OCI-M2 (cell line): ENCODE results near the gene ZNF593.

Experiments used
- DNase-seq: peaks from one replicate; lab custom pipeline; 2025; ENCODE audit not compliant: unreplicated experiment; lab: John Stamatoyannopoulos, UW

The ZNF593 gene

DNA sequence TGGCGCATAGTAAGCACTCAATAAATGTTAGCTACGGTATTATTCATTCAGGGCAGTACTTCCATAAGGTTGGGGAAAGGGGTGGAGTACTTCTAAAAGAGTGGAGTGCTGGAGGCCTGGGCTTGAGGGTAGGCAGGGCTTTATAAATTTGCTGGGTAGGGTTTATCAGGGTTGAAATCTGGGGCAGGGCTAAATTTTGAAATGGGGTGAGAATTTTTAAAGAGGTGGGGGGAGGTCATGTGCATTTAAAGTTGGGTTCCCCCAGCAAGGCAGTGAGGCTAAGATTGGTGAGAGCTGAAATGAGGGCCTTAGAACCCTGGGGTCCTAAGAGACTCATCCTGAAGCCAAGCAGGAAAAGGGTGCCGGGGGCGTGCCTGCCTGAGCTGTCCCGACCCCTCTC lies 30.7 kb downstream of the ZNF593 start:
- no peak for DNase-seq

DNA sequence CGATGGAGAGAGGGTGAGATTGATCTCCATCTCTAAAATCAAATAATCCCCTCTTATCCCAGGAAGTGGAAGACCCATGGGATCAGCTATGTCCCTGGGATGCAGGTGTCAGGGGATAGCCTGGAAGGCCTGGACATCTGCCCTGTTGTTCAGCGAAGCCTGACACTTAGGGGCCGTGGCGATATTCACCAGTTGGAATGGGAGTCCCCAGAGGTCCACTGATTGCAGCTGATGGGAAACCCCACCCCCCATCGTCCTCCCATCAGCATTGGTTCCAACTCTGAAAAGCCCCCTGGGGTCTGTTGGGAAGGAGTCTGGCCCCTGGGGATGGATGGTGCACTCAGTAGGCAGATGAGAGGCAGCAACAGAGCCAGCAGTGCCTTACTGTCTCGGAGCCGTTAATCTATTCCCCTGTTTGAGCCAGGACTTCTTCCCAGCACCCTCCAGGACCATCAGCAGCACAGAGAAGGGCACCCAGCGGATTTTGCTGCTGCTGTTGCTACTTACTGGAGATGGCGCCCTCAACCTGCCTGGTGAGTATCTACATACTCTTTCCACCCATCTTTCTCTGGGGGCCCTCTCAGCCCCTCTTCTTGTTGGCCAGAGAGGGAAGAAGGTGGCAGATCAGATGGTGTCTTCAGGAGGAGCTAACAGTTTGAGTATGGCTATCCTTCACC lies 34.1 kb downstream of the ZNF593 start:
- no peak for DNase-seq

DNA sequence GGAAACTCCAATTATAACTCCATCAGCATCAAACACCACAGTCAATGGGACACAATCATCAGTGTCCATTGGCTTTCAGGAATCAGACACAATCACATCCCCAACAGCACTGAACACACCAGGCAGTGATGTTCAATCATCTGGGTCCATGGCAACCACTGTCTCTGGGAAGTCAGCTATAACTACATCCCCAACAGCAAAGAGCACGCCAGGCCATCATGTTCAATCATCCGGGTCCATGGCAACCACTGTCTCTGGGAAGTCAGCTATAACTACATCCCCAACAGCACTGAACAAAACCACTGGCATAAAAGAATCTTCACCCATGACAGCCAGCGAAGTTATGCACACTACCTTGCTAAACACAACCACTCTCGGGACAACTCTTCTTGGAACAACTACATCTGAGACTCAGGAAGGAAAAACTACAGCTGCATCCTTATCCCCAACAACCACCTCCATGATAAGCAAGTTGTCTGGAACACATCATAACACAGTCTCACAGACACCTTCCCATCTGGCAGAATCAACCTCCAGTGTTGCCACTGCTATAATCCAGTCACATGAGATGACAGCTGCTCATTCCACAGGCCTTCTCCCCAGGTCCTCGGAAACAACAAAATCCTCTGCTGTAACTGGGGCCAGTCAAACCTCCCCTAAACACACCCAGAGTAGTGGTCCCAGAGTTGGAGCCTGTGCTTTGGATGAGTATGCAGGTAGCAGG lies 40.6 kb downstream of the ZNF593 start:
- DNase-seq = no peak

DNA sequence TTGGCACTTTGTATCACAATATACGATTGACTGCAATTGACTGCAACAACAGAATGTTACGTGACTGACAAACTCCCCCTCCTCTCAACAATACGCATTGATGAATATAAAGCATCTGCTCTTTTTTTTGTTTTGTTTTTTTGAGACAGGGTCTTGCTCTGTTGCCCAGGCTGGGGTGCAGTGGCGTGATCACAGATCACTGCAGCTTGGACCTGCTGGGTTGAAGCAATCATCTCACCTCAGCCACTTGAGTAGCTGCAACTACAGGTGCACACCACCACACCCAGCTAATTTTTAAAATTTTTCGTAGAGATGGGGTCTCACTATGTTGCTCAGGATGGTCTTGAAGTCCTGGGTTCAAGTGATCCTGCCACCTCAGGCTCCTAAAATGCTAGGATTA lies 43.0 kb downstream of the ZNF593 start:
- no peak for DNase-seq

DNA sequence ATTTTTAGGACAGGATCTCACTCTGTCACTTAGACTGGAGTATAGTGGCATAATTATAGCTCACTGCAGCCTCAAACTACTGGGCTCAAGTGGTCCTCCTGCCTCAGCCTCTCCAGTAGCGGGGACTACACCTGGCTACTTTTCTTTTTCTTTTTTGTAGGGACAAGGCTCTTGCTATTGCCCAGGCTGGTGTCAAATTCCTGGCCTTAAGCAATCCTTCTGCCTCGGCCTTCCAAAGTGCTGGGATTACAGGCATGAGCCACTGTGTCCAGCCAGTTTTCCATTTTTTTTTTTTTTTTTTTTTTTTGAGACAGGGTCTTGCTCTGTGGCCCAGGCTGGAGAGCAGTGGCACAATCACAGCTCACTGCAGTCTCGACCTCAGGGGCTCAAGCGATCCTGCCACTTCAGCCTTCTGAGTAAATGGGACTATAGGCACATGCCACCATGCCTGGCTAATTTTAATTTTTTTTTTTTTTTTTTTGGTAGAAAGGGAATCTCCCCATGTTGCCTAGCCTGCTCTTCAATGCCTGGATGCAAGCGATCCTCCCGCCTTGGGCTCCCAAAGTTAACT lies 43.7 kb downstream of the ZNF593 start:
- DNase-seq = no peak

DNA sequence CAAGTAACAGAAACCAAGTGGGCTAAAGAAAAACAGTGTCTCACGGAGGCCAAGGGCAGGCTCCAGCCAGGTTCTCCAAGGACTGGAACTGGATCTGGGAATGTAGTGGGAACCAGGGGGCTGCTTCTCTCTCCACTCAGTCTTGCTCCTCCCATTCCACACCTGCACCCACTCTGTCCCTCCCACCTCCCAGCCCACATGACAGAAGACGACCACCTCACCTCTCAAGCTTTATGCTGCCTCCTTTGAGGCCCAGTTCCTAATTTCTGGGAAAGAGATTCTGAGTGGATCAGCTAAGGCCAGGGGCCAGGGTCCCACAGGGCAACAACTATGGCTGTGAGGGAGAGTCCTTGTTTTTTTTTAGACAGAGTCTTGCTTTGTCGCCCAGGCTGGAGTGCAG lies 45.5 kb downstream of the ZNF593 start:
- DNase-seq = no peak

DNA sequence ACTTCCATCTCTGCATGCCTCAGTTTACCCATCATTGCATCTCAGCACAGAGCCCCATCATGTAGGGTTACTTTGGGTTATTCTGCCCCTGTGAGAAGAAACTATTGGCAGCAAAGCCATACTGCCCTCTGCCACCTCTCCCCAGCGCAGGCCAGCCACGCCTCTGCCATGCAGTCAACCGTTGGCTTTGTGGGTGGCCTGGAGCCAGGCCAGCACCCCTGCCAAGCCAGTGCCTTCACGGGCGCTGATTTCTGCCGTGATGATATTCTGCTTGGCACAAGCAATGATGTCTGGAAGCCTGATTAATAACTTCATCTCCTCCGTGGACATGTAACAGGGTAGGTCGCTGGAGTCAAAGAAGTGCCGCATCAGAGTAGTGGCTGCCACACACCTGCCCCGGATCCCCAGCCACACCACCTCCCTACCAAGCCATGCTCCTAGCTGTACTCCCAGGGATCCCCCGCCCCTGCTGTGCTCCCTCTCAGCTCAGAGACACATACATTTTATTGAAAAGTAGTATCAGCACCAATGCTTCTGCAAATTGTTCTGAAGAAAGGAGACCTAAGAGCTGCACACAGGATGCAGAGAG lies 49.3 kb downstream of the ZNF593 start:
- DNase-seq = no peak
